NCI-H774 (cell line): ENCODE results near the gene CHTF18.
"Not testable (repeated sequence)": the region's sequence is repeated elsewhere in the genome, so short reads cannot be mapped to it uniquely, and the experiment has no call there.

Experiments
- DNase-seq: peaks from one replicate; lab custom pipeline; 2025; lab: John Stamatoyannopoulos, UW

The CHTF18 gene

GRCh38 chr16:788399-789126, at the start of gene CHTF18:
CHTF18 (plus strand) TSS chr16:788620; CDS start chr16:788685, 65 bp downstream.
- DNase-seq = peak; percentile 72

- no peak for DNase-seq
Measured at GRCh38 chr16:739560-740458, 48.6 kb upstream of the CHTF18 start.

DNA sequence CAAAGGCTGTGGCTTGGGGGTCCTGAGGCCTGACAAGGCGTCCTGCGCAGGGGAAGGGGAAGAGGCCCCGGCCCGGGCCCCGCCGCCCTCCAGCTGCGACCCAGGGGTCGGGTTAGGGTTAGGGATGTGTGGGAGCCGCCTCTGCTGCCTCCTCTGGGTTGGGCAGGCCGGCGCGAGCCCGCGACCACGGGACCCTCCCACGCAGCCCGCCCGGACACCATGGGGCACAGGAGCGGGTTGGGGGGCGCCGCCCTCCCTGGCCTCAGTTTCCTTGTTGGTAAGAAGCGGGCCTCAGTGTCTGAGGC, 48.0 kb upstream of the CHTF18 start:
- no peak for DNase-seq

- DNase-seq = peak; percentile 72
Measured at GRCh38 chr16:740764-741505, 47.5 kb upstream of the CHTF18 start, which contains the start of gene CIAO3. CIAO3 (minus strand) TSS chr16:740997; CDS start chr16:740985, 12 bp downstream.

DNA sequence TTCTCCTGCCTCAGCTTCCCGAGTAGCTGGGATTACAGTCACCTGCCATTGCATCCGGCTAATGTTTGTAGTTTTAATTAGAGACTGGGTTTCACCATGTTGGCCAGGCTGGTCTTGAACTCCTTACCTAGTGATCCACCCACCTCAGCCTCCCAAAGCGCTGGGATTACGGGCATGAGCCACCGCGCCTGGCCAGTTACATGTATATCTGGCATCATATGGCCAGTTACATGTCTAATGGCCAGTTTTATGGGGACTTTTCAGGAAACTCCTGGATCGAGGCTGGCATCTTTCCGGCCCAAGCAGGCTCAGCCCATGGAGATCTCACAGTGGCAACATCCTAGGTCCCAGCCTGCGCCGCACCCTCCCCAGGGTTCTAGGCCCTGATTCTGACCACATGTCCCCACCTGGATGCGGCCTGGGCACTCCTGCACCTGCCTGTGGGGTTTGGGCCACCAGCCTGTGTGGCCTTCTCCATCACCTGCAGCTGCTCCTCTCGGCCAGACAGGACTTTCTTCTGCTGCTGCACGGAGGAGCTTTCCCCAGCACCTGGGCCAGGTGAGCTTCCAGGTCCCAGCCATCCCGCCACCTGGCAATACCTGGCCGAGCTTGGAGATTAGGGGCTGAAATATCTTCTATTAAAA, 46.3 kb upstream of the CHTF18 start:
- no peak for DNase-seq

GRCh38 chr16:742894-743293, 45.5 kb upstream of the CHTF18 start:
- not testable (repeated sequence) for DNase-seq

- no peak for DNase-seq
Measured at GRCh38 chr16:743794-744500, 44.5 kb upstream of the CHTF18 start.

DNA sequence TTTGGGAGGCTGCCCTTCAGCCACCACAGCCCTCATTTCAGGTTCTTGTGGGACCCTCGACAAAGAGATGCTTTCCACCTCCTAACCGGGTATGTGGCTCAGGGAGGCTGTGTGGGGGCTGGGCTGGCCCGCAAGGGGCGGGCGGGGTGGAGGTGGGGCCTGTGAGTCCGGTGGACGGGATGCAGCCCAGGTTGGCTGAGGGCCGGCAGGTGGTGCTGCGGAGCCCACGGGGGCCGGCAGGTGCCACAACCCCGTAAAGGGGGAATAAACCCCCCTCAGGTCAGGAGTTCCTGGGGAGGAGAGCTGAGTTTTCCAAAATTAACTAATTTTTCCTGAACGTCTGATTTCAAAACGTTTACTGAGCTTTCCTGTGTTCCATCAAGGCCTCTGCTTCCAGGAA, 42.7 kb upstream of the CHTF18 start:
- no peak for DNase-seq

DNA sequence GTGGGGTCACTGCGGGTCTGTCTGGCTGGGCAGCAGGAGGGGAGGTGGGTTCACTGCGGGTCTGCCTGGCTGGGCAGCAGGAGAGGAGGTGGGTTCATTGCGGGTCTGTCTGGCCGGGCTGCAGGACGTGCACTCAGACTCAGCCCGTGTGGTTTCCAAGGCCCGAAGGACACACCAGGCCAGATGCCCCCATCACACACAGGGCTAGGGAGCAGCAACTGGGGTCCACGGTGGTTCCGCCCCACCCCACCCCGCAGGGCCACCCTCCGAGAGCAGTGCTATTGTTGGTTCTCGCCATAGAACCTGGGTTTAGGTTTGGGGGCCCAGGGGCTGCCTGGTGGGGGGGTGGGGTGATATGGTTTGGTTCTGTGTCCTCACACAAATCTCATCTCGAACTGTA, 41.8 kb upstream of the CHTF18 start:
- DNase-seq = no peak

DNA sequence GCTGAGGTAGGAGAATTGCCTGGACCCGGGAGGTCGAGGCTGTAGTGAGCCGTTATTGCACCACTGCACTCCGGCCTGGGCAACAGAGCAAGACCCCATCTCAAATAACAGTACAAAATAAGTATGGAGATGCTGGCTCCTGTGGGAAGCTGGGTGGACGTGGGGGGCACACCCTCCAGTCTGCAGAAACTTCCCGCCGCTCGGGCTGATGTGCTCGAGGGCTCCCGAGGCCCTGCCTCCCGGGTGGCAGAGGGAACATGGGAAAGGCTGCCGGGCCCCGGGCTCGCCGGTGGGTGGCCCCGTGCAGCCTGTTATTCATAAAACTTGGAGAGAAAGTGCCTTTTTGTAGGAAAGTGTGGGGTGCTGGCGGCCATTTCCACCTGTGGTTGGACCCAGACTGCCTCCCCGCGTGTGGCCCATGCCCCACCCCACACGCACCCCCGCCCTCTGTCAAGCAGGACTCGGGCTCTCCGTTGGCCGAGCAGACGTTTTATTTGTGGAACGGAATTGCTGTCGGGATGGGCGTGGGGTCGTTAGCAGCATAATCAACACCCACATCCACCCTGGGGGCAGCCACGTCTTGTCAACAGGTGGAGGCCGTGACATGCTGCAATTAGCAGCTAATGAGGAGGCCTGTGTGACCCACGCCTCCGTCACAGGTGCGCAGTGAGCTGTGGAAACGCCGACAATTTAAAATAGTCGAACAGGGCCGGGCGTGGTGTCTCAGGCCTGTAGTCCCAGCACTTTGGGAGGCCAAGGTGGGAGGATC, 40.3 kb upstream of the CHTF18 start:
- no peak for DNase-seq

- DNase-seq = no peak
Measured at GRCh38 chr16:749010-749409, 39.4 kb upstream of the CHTF18 start.

DNA sequence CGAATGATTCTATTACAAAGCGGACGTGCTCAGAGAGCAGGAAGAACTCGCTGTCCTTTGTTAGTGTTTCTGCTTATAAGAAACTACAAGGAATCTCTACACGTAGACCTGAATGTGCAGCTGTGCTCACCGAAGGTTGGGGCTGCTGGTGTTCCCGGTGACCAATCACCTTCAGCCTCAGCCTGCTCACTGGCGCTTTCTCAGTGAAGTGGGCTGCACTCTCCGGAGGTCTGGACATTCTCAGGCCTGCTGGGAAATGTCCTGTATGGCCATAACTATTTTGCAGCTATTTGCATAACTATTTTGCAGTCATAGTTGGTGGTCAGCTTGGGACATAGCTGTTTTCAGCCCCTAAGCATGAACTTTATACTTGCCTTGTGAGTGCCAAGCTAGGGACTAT, 37.9 kb upstream of the CHTF18 start:
- no peak for DNase-seq

GRCh38 chr16:751152-752006, 37.0 kb upstream of the CHTF18 start:
- no peak for DNase-seq

DNA sequence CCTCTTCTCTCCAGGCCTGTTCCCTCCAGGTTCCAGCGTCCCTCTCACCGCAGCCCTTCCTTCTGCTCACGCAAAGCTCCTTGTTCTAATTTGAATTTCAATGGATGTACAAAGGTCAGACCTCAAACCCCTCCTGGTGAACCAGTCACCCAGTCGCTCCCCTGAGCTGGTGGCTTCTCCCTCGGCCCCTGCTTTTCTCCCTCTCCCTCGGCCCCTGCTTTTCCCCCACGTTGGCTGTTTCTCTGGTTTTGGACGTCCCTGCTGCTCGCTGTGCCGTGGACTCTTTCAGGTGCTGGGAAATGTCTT, 36.5 kb upstream of the CHTF18 start:
- DNase-seq = no peak

GRCh38 chr16:754121-754607, 34.3 kb upstream of the CHTF18 start:
- DNase-seq = not testable (repeated sequence)

DNA sequence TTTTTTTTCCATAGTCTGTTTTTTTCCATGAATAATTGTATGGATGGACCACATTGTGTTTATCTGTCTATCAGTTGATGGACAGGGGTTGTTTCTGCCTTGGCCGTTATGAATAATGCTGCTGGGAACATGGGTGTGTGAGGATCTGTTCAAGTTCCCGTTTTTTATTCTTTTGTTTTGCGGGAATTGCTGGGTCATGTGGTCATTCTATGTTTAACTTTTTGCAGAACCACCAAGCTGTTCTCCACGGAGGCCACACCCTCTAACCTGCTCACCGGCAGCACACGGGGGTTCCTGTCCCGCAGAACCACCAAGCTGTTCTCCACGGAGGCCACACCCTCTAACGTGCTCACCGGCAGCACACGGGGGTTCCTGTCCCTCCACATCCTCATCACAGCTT, 33.8 kb upstream of the CHTF18 start:
- DNase-seq = no peak

DNA sequence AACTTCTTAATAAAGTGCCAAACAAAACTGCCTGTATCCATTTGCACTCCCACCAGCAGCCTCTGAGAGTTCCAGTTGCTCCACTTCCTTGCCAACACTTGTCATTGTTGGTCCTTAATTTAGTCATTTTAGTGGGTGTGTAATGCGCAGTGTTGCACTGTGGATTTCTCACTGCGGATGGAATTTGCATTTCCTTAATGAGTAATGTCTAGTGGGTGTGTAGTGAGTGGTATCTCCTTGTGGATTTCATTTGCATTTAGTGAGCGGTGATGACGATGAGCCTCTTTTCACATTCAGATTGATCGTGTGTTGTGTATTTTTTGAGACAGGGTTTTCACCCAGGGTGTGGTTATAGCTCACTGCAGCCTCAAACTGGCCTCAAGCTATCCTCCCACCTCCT, 32.0 kb upstream of the CHTF18 start:
- DNase-seq = no peak

DNA sequence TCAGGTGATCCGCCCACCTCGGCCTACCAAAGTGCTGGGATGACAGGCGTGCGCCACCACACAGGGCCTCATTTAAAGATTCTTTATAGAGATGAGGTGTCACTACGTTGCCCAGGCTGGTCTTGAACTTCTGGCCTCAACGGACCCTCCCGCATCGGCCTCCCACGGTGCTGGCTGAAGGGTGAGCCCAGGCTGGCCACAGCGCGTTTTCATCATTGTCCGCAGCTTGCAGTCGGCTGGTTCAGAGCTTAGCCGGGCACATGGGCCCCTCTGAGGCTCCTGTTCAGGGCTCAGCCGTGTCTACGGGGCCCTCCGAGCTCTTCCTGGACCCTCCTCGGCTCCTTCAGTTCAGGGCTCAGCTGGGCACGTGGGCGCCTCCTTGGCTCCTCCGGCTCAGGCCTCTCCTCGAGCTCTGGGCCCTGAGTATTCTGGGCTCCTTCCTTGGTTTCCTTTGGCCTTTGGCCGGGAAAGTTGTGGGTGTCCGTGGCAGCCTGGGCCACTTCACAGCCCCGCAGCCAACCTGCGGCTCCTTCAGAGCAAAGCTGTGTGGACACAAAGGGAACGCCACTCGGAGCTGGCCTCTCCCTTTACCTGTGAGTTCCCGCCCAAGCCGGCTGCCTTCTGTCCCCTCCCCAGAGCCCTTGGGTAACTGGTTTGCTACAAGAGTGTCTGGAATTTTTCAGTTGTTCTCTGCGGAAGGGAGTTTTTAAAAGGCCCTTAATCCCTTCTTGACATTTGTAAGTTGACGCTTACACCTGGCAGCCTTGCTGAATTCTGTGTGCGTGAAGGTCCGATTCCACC, 29.1 kb upstream of the CHTF18 start:
- DNase-seq = no peak

GRCh38 chr16:760065-760464, 28.4 kb upstream of the CHTF18 start:
- no peak for DNase-seq
